Left ventricle myocardium inferior (tissue), 1 donor: ENCODE measurements around the gene TXK. TPM values are rescaled to one million over a fixed set of nuclear protein-coding genes. Genes with fewer than 3 reads are reported as not detected.
A peak's percentile ranks its signal among the peaks of the same experiment; 100 is the strongest.

ENCODE experiments used
- DNase-seq: peaks from one replicate; pipeline ENCODE4 v3.0.0-alpha.2; 2020
- H3K27ac ChIP-seq: fragments of 200-600 bp; replicated peaks from 2 replicates; pipeline ENCODE4 v1.8.0; 2021
- H3K27me3 ChIP-seq: fragments of 200-600 bp; 2 replicates; pipeline ENCODE4 v1.8.0; 2021; ENCODE audit warnings: low read depth
- H3K36me3 ChIP-seq: fragments of 200-600 bp; 2 replicates; pipeline ENCODE4 v1.8.0; 2021
- H3K4me1 ChIP-seq: fragments of 200-600 bp; 2 replicates; pipeline ENCODE4 v1.8.0; 2021
- H3K4me3 ChIP-seq: fragments of 200-600 bp; 2 replicates; pipeline ENCODE4 v1.8.0; 2021; ENCODE audit warnings: mild to moderate bottlenecking, moderate library complexity
- H3K9me3 ChIP-seq: fragments of 200-600 bp; replicated peaks from 2 replicates; pipeline ENCODE4 v1.8.0; 2021
- intact Hi-C: fragments of 100-400 bp; cut with micrococcal nuclease; formaldehyde crosslinking; loops from one replicate; pipeline ENCODE4 v1.11.0; 2022
- total RNA-seq: library from RNA; stranded (reverse); fragmentation: NEBNext Ultra II Directional; extraction: Animal tissue kit (Norgen Biotek cat#: 25700); gene quantifications from one replicate; pipeline ENCODE4 v1.2.1, GENCODE V29; 2021
- TF ChIP-seq, protein P1 (sequence below): fragments of 200-600 bp; IDR thresholded peaks from 2 replicates; pipeline ENCODE4 v1.8.0; 2021; ENCODE audit warnings: antibody characterized with exemption, mild to moderate bottlenecking, borderline replicate concordance
- donor health status: DM: no; HTN: yes; CAD: no; lungs with severe emphysema.

Gene TXK
- total RNA-seq, 1 donor from 2014 or later, result 0.71 TPM

DNA sequence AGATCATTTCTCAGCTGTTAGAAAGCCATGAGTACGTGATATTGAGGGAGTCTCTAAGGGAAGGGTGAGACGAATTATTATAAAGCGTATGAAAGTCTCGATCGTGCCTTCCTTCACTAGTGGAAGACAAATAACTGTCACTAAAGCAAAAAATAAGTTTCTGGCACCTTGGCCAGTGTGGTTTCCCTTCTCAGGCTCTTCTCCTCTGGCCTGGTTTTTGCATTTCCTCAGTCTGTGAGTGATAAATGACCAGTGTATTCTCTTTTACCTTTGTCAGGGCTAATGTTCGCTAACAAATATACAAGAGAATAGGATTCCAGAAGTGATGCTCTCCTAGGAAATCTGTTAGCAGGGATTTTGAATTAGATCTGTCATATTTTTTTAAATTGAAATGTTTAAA lies 19.6 kb downstream of the TXK start:
- TF ChIP-seq, protein P1, sequence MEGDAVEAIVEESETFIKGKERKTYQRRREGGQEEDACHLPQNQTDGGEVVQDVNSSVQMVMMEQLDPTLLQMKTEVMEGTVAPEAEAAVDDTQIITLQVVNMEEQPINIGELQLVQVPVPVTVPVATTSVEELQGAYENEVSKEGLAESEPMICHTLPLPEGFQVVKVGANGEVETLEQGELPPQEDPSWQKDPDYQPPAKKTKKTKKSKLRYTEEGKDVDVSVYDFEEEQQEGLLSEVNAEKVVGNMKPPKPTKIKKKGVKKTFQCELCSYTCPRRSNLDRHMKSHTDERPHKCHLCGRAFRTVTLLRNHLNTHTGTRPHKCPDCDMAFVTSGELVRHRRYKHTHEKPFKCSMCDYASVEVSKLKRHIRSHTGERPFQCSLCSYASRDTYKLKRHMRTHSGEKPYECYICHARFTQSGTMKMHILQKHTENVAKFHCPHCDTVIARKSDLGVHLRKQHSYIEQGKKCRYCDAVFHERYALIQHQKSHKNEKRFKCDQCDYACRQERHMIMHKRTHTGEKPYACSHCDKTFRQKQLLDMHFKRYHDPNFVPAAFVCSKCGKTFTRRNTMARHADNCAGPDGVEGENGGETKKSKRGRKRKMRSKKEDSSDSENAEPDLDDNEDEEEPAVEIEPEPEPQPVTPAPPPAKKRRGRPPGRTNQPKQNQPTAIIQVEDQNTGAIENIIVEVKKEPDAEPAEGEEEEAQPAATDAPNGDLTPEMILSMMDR, result no peak
- DNase-seq, result no peak
- Histone ChIP-seq H3K36me3 (no peaks in the 10 kb centered on the region), H3K4me1 (no peaks in the 10 kb centered on the region), H3K4me3 (no peak overlapping the region), H3K27ac (no peak overlapping the region), H3K9me3 (no peaks in the 10 kb centered on the region), H3K27me3 (no peaks in the 10 kb centered on the region)
- intact Hi-C loops, result no loop called here

DNA sequence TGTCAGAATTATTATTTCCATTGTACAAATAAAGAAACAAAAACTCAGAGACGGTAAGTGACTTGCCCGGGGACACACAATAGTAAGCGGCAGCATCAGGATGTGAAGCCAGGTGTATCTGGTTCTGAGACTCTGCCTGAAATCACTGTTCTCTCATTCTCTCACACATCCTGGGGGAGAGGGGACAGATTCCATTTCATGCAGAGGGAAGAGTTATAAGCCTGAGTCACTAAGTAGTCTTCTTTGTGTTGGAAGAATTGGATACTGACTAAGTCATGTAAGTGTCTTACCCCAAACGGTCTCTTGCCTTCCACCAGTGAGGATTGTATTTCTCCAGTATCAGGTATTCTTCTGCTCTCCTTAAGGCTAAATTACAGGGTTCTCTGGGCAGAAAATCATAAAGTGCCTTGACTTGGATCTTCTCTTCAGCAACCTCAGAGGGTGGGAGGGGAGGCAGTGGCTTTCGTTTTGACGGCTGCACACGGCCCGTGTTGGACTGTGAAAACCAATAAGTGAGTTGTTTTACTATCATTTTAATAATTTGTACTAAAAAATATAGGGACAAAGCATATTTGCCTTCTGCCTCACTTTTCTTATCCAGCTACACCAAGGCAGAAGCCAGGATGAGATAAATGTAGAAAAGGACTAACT lies 21.9 kb downstream of the TXK start:
- H3K4me1 ChIP-seq, result no peaks in the 10 kb centered on the region
- H3K27me3 ChIP-seq, result no peaks in the 10 kb centered on the region
- intact Hi-C loops, result no loop called here
- H3K27ac ChIP-seq, result no peak overlapping the region
- H3K36me3 ChIP-seq, result no peaks in the 10 kb centered on the region
- TF ChIP-seq, protein P1, result no peak
- no peak overlapping the region for H3K4me3 ChIP-seq
- DNase-seq, result no peak
- H3K9me3 ChIP-seq, result no peaks in the 10 kb centered on the region

DNA sequence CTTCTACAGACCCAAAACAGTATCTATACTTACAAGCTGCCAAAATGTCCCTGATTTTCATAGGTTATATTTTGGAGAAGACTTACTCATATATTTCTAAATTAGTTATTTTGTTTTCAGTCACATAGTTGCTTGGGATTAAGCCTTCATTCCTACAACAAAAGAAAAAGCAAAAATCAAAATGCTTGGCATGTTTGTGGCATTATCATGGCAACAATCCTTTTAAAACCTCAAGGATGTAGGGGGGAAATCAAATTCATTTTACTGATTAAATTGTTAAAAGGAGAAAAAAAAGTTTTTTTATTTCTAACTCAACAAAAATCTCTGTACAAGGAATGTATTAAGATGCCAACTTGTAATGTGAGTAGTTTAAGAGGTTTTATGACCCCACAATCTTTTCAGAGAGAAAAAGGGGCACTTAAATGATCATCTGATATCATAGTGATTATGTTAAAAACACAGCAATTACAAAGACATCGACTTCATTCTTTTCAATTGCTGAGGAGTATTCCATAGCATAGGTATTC lies 23.5 kb downstream of the TXK start:
- Histone ChIP-seq H3K4me3 (no peak overlapping the region), H3K27me3 (no peaks in the 10 kb centered on the region), H3K4me1 (no peaks in the 10 kb centered on the region), H3K9me3 (no peaks in the 10 kb centered on the region), H3K27ac (no peak overlapping the region), H3K36me3 (no peaks in the 10 kb centered on the region)
- no peak for DNase-seq
- intact Hi-C loops, result no loop called here
- TF ChIP-seq, protein P1, result no peak

DNA sequence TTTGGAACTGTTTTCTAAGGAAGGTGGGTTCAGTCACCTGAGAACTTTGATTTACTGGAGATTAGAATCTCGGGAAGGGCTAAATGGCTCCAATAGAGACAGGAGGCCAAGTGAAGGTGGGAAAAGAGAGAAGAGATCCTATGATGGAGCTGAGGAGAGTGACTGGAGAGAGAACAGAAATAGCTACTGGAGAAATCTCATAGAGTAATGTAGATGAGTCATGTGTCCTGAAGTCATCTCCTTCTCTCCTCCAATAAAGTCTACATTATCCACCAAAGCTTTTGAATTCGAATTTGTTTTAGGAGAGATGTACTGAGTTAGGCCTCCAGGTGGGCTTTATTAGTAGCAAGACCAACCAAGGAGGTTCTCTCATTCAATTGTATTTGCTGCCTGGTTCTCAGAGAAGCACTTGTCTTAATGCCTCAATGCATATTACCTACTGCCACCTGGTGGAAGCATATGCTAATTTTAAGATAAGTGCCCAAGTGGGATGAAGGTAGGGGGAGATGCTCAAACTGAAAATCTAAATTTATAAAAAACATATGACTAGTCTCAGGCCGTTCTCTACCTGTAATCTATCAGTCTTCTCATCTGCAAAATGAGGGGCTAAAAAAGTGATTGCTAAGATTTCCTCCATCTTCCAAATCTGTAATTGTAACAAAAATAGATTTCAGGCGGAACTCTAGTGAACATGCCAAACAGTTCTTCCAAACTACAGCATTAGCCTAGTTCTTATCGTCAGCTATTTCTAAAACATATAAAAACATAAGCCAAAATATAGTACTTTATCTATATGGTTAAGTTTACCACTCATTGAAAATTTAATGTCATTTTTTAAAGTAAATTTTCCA lies 24.4 kb downstream of the TXK start:
- Histone ChIP-seq H3K4me3 (no peak overlapping the region), H3K27me3 (no peaks in the 10 kb centered on the region), H3K36me3 (no peaks in the 10 kb centered on the region), H3K27ac (no peak overlapping the region), H3K9me3 (no peaks in the 10 kb centered on the region), H3K4me1 (no peaks in the 10 kb centered on the region)
- no peak for DNase-seq
- TF ChIP-seq, protein P1, result peak; percentile 51
- intact Hi-C loops, result no loop called here

DNA sequence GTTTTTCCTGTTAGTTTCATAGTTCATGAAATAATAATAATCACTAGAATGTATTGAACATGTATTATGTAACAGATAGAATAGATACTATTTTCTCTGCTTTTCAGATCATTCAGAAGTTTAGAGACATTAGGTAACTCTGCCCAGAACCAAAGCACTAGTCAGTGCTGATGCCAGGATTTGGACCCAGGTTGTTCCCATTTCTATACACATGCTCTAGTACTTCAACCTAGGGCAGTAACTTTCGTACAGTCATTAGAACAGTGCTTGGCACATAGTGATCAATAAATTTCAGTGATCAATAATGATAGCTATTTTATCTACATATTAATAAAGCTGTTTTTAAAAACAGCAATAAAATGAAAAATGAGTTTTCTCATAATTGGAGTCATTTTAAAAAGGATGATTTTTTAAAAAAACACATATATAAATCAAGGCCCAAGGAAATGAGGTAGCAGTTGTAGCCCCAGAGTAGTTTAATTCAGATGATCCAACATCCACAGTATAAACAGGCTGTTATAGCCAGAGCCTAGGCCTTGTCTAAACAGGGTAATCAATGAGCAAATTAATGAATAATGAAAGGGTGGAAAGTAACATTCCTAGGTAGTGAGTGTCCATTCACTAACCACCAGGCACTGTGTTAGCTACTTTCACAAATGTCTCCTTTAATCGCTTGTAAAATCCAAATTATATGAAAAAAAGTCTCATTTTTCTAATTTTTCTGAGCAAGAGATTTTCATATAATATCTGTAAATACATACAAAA lies 25.6 kb downstream of the TXK start:
- intact Hi-C loops, result no loop called here
- Histone ChIP-seq H3K4me3 (no peak overlapping the region), H3K9me3 (no peaks in the 10 kb centered on the region), H3K36me3 (no peaks in the 10 kb centered on the region), H3K27ac (no peak overlapping the region), H3K27me3 (no peaks in the 10 kb centered on the region), H3K4me1 (no peaks in the 10 kb centered on the region)
- DNase-seq, result no peak
- TF ChIP-seq, protein P1, result no peak
